22Rv1 (cell line): Measurements from ENCODE around the gene TOX4.

ENCODE experiments used
- ZFX ChIP-seq: fragments of 450-650 bp; IDR thresholded peaks from 2 replicates; pipeline ENCODE4 v1.6.1; 2017; ENCODE audit warnings: antibody characterized with exemption, borderline replicate concordance
- TF ChIP-seq, protein P1 (sequence below): fragments of 450-650 bp; IDR thresholded peaks from 2 replicates; pipeline ENCODE4 v1.5.1; 2017; ENCODE audit warnings: mild to moderate bottlenecking

DNA sequence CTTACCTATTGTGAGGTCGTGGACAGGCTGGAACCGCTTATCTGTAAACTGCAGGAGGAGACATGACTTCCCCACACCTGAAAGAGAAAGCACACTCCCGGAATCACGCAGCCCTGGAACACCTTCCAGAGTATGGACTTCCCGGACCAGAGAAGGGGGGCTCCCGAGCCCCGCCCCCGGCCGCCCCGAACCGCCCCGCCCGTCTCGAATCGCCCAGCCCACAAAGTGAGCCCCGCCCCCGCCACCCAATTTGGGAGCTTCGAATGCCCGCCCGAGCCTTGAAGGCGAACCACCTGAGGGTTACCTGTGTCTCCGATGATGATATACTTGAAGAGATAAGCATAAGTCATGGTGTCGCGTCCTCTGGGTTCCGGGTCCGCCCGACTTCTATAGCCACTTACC lies 471 bp upstream of the TOX4 start:
- TF ChIP-seq ZFX, result no peak
- TF ChIP-seq, protein P1, sequence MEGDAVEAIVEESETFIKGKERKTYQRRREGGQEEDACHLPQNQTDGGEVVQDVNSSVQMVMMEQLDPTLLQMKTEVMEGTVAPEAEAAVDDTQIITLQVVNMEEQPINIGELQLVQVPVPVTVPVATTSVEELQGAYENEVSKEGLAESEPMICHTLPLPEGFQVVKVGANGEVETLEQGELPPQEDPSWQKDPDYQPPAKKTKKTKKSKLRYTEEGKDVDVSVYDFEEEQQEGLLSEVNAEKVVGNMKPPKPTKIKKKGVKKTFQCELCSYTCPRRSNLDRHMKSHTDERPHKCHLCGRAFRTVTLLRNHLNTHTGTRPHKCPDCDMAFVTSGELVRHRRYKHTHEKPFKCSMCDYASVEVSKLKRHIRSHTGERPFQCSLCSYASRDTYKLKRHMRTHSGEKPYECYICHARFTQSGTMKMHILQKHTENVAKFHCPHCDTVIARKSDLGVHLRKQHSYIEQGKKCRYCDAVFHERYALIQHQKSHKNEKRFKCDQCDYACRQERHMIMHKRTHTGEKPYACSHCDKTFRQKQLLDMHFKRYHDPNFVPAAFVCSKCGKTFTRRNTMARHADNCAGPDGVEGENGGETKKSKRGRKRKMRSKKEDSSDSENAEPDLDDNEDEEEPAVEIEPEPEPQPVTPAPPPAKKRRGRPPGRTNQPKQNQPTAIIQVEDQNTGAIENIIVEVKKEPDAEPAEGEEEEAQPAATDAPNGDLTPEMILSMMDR, result 0 out of 2 replicates have a peak, but pooled peaks have one; percentile 17
